Prostate gland (tissue), 2 donors: Measurements from ENCODE around the gene CD82. TPM values are rescaled to one million over a fixed set of nuclear protein-coding genes. Genes with fewer than 3 reads are reported as not detected.

ENCODE experiments used
- DNase-seq: peaks from one replicate; pipeline ENCODE4 v3.0.0-alpha.2; 2019; ENCODE audit warnings: low spot score
- H3K27ac ChIP-seq, 2 donors: fragments of 200-600 bp; sonication (generic); 2 replicates each; pipeline ENCODE4 v1.5.1; 2017 to 2019
- H3K27me3 ChIP-seq: fragments of 200-600 bp; sonication (generic); replicated peaks from 2 replicates; pipeline ENCODE4 v1.5.1; 2019; ENCODE audit not compliant: insufficient read depth
- H3K36me3 ChIP-seq, 2 donors: fragments of 200-600 bp; sonication (generic); 1 replicate in 1 of 2; 2 replicates in 1 of 2; pipeline versions ENCODE4 v1.5.1 to v1.8.1; 2017 to 2019
- H3K4me1 ChIP-seq: fragments of 200-600 bp; sonication (generic); replicated peaks from 2 replicates; pipeline ENCODE4 v1.5.1; 2019
- H3K4me3 ChIP-seq, 2 donors: fragments of 200-600 bp; sonication (generic); 2 replicates each; pipeline ENCODE4 v1.5.1; 2017 to 2019
- H3K9me3 ChIP-seq: fragments of 200-600 bp; sonication (generic); 2 replicates; pipeline ENCODE4 v1.5.1; 2017
- POLR2A ChIP-seq: fragments of 450-650 bp; IDR thresholded peaks from one replicate; pipeline ENCODE4 v1.6.1; 2016; ENCODE audit warnings: antibody characterized with exemption, mild to moderate bottlenecking
- POLR2AphosphoS5 ChIP-seq: sonication (generic); formaldehyde crosslinking; IDR thresholded peaks from one replicate; pipeline ENCODE4 v1.6.1; 2017; ENCODE audit warnings: antibody characterized with exemption
- WGBS: methylation state at CpG from one replicate; pipeline ENCODE4 v1.1.5; 2018; 5-methylcytosine and 5-hydroxymethylcytosine counted together
- intact Hi-C: fragments of 100-400 bp; cut with DNase I; formaldehyde crosslinking; loops from one replicate; pipeline ENCODE4 v1.14.2; 2022
- total RNA-seq, 2 donors: library from RNA; depleted of rRNA; stranded (reverse); fragments of >200 nt; gene quantifications; one replicate each; pipeline ENCODE4 v1.1.0, GENCODE V29; 2016
- TF ChIP-seq, protein P1 (sequence below), 4 experiments: fragments of 200-600 bp in 2 of 4; fragments of 450-650 bp in 2 of 4; sonication (generic) in 2 of 4; IDR thresholded peaks; 1 replicate in 3 of 4; 2 replicates in 1 of 4; pipeline ENCODE4 v1.5.1; 2016 to 2019; ENCODE audit warnings: antibody characterized with exemption in 4 of 4, mild to moderate bottlenecking in 2 of 4, moderate library complexity in 2 of 4

The CD82 gene, protein sequence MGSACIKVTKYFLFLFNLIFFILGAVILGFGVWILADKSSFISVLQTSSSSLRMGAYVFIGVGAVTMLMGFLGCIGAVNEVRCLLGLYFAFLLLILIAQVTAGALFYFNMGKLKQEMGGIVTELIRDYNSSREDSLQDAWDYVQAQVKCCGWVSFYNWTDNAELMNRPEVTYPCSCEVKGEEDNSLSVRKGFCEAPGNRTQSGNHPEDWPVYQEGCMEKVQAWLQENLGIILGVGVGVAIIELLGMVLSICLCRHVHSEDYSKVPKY
- total RNA-seq, result 10 to 100 TPM; 35.1 to 54.6 TPM

DNA sequence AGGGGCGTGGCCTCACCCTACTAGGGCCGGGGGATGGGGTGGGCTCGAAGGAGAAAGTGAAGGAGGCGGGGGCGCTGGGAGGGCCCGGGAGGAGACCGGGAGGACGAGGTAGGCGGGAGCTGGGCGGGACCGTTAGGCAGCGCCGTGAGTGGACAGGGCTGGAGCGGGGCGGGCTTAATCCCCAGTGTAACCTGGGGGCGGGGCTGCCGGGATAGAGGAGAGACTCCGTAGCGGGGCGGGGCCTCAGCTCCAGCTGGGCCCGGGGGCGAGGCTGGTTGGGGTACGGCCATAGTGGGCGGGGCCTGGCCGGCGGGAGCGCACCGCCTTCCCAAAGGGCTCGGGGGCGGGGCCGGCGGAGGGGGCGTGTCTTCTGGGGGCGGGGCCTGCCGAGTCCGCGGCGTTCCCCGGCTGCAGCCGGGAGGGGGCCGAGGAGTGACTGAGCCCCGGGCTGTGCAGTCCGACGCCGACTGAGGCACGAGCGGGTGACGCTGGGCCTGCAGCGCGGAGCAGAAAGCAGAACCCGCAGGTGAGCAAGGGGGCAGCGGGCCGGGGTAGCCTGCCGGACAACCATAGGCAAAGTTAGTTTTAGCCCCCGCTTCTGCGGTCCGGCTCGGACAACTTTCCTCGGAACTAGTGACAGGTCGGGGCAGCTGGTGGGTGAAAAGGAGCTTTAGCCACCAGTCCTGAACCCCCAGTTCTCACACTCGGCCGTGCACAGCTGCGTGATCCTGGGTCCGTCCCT, at the start of gene CD82:
Gene CD82, plus strand, starts transcription at position 453 of the 742 bp plus-strand sequence. CDS start 29,000 bp downstream, outside the sequence.
- no peaks in the 10 kb centered on the region for H3K36me3 ChIP-seq
- H3K27ac ChIP-seq, result peak within 1 kb of the TSS; percentile 96 to 99
- H3K9me3 ChIP-seq, result no peaks in the 10 kb centered on the region
- H3K4me1 ChIP-seq, result peaks cover 8% of the 10 kb centered on the region
- TF ChIP-seq, protein P1, sequence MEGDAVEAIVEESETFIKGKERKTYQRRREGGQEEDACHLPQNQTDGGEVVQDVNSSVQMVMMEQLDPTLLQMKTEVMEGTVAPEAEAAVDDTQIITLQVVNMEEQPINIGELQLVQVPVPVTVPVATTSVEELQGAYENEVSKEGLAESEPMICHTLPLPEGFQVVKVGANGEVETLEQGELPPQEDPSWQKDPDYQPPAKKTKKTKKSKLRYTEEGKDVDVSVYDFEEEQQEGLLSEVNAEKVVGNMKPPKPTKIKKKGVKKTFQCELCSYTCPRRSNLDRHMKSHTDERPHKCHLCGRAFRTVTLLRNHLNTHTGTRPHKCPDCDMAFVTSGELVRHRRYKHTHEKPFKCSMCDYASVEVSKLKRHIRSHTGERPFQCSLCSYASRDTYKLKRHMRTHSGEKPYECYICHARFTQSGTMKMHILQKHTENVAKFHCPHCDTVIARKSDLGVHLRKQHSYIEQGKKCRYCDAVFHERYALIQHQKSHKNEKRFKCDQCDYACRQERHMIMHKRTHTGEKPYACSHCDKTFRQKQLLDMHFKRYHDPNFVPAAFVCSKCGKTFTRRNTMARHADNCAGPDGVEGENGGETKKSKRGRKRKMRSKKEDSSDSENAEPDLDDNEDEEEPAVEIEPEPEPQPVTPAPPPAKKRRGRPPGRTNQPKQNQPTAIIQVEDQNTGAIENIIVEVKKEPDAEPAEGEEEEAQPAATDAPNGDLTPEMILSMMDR (IDR thresholded peaks at IDR 0.05), result peak in 3 of 4 experiments; percentile 17 to 52 (median 45)
- TF ChIP-seq POLR2AphosphoS5 (peak; percentile 39), POLR2A (peak; percentile 97)
- peak within 1 kb of the TSS; percentile 51 to 56 for H3K4me3 ChIP-seq
- intact Hi-C loops, result loop anchor here (2.0 to 10.0 kb wide), 3 partner anchors 27 to 332 kb away; partner anchors contain the start of gene TSPAN18
- 2% methylated on average over 55 of the region's 64 CpGs for WGBS
- DNase-seq, result peak; percentile 100
- H3K27me3 ChIP-seq, result no peaks in the 10 kb centered on the region

DNA sequence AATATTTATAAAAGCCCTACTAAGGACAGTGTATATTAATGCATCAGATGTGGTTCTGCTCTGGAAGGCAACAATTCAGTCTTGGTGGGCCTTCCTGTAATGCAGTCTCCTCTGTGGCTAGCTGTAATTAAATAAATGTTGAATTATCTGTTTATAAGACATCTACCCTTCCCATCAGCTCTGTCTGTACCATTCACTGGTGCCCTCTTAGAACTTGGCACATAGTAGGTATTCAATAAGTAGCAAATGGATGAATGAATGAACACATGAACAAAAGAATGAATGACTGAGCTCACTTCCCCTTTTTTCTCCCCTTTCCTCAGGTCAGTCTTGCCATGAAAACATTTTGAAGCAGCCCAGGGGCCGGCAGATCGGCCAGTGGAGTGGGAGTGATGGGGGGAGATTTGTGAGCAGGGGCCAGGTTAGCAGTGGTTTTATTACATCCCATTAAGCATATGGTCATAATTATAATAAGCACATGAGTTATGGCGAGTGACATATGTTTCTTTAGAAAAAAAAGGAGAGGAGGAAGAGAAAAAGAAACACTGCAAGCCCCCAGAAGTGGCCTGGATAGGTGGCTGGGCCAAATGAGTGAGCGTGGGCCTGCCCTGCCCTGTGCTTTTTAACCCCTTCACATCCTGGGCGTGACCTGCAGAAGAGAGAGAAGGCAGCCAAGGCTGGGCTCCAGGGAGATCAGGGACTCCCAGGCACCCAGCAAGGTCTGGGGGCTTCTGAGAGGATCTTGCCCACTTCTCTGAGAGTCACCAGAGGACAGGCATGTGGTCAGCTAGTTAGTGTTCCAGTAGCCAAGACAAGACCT, 48.6 kb upstream of the CD82 start:
- Histone ChIP-seq H3K27ac (no peak overlapping the region), H3K4me1 (no peaks in the 10 kb centered on the region), H3K9me3 (no peaks in the 10 kb centered on the region), H3K36me3 (no peaks in the 10 kb centered on the region), H3K27me3 (no peaks in the 10 kb centered on the region), H3K4me3 (no peak overlapping the region)
- no peak for DNase-seq
- WGBS, result 78% methylated on average over 5 of the region's 5 CpGs
- TF ChIP-seq, protein P1 (IDR thresholded peaks at IDR 0.05), result no peak
- TF ChIP-seq POLR2AphosphoS5 (no peak), POLR2A (no peak)
- intact Hi-C loops, result no loop called here

DNA sequence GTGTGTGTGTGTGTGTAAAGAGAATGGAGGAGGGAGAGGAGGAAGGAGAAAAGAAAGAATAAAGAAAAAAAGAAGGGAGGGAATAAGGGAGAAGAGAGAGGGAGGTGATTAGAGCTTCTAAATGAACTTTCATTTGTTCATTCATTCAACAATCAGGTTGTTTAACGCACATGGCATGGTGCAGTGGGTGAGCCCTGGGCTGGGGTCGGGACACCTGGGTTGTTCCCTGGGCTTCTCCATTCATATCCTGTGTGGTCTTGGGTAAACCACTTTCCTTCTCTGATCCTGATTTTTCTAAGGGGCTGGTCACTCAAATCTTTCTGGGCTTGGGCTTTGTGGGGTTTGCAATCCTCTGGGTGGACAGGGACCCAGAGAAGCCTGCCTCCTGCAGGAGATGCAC, 47.9 kb upstream of the CD82 start:
- Histone ChIP-seq H3K27me3 (no peaks in the 10 kb centered on the region), H3K36me3 (no peaks in the 10 kb centered on the region), H3K27ac (no peak overlapping the region), H3K9me3 (no peaks in the 10 kb centered on the region), H3K4me1 (no peaks in the 10 kb centered on the region), H3K4me3 (no peak overlapping the region)
- intact Hi-C loops, result no loop called here
- WGBS, result 85% methylated on average over 2 of the region's 2 CpGs
- TF ChIP-seq POLR2A (no peak), POLR2AphosphoS5 (no peak)
- TF ChIP-seq, protein P1 (IDR thresholded peaks at IDR 0.05), result no peak
- DNase-seq, result no peak

DNA sequence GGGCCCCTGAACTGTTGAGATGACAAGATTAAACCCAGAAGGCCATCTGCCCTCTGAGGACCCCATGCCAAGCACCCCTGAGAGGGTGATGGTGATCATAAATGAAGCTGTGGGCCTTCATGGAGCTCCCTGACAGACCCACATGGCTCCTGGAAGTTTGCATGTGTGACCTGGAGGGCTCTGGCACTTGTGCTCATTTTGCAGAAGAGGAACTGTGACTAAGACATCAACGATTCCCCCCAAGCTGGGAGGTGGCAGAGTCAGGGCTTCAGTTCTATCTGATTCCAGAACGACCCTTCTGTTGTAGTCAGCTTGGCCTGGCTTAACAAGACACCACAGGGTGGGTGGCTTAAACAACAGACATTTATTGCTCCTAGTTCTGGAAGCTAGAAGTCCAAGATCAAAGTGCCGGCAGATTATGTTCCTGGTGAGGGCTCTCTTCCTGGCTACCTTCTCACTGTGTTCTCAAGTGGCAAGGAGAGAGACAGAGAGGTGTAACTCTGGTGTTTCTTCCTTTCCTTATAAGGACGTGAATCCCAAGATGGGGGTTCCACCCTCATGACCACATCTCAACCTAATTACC, 46.4 kb upstream of the CD82 start:
- no peaks in the 10 kb centered on the region for H3K36me3 ChIP-seq
- intact Hi-C loops, result no loop called here
- no peaks in the 10 kb centered on the region for H3K27me3 ChIP-seq
- no peak overlapping the region for H3K4me3 ChIP-seq
- TF ChIP-seq POLR2AphosphoS5 (no peak), POLR2A (no peak)
- TF ChIP-seq, protein P1 (IDR thresholded peaks at IDR 0.05), result no peak
- no peaks in the 10 kb centered on the region for H3K9me3 ChIP-seq
- DNase-seq, result no peak
- no peaks in the 10 kb centered on the region for H3K4me1 ChIP-seq
- 65% methylated on average over 4 of the region's 4 CpGs for WGBS
- H3K27ac ChIP-seq, result no peak overlapping the region
